RPMI7951 (cell line): ENCODE measurements around the gene KIRREL1. TPM values are rescaled to one million over a fixed set of nuclear protein-coding genes. Genes with fewer than 3 reads are reported as not detected.
A peak's percentile ranks its signal among the peaks of the same experiment; 100 is the strongest.

Experiments used
- DNase-seq: peaks from one replicate; pipeline ENCODE4 v3.0.0-alpha.2; 2012; ENCODE audit warnings: low read depth
- total RNA-seq: library from RNA; depleted of rRNA; stranded (reverse); fragments of >200 nt; shearing (Covaris generic); gene quantifications from 2 replicates; pipeline ENCODE4 v1.2.3, GENCODE V29; 2014

Gene KIRREL1
- total RNA-seq, 1 experiment from 2014 or later, result 77.3 TPM

DNA sequence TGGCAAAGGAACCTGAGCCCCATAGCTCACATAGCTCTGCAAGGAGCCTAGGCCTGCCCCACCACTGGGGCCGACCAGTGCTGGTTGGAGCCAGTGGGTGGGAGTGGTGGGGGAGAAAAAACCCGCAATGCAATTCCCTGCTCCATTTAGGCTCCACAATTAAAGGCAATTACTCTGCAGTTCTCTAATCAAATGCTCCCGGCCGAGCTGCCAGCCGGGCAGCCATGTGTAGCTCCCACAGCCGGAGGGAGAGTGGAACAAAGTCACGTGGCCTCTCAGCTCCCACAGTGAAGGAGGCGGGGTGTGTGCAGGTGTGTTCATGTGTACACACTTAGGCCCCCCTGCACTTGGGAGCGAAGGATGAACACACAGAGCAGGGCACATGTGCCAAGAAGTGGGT, 81.6 kb downstream of the KIRREL1 start:
- no peak for DNase-seq

DNA sequence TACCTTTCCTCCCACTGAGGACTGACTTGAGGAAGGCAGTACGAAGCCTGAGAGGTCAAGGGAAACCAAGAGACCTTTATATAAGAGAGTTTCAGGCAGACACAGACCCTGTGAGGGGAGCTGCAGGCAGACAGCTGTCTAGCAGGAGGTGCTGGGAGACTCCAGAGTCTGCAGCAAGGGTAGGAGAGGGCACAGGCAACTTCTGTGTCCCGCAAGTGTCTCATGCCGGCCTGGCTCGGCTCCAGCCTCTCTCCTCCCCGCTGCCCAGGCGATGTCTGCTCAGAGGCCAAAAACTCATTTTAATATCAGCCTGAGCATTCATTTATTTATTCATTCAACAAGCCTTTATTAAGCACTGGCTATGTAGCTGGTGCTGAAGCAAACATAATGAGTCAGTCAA, 83.0 kb downstream of the KIRREL1 start:
- DNase-seq, result no peak

GRCh38 chr1:158077411-158078256, 84.2 kb downstream of the KIRREL1 start:
- DNase-seq, result no peak

- no peak for DNase-seq
Observed at GRCh38 chr1:158078569-158079080, 85.2 kb downstream of the KIRREL1 start.

DNA sequence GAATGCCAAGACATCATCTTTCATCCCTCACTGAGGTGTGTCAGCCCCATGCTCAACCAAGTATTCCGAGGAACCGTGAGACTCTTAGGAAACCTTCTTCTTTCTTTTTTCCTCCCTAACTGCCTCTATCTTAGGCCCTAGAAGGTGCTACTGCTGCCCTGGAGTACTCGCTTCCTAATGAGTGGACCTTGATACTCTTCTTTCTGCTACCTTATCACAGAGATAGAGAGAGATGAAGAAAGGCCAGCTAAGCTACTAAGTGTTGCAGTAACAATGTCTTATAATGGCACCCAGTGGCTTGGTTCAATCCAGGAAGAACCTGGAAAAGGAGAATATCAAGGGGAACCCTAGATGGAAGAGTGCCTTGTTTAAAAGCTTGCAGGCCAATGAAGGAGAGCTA, 86.6 kb downstream of the KIRREL1 start:
- no peak for DNase-seq

DNA sequence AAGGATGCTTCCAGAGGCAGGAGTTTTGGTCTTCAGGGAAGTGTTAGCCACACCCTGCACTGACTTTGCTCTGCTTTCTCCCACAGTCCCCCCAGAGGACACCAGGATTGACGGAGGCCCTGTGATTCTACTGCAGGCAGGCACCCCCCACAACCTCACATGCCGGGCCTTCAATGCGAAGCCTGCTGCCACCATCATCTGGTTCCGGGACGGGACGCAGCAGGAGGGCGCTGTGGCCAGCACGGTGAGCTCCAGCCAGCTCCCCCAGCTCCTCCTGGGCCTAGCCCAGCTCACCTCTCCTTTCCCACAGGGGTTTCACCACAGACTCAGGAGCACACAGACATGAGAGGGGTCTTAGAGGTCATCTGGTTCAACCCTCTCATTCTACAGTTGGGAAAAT, 90.9 kb downstream of the KIRREL1 start:
- no peak for DNase-seq

DNA sequence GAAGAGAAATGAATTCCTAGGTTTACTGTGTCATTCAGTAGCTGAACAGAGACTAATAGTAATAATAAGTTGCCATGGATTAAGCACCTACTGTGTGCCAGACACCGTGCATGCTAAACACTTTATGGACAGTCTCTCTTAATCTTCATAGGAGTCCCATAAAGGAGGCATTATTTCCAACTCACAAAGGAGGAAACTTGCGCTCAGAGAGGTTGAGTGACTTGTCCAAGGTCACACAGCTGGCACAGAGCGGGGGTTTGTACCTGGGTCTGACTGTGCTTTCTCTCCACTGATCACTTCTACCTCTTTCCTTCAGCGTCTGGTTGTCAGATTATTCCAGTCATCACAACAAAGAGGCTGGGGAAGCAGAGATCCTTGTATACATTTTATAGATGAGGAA, 91.3 kb downstream of the KIRREL1 start:
- no peak for DNase-seq

GRCh38 chr1:158087320-158087927, 94.0 kb downstream of the KIRREL1 start:
- DNase-seq, result peak; percentile 67

GRCh38 chr1:158089476-158089875, 96.0 kb downstream of the KIRREL1 start:
- no peak for DNase-seq

GRCh38 chr1:158089925-158090637, 96.6 kb downstream of the KIRREL1 start:
- DNase-seq, result no peak

DNA sequence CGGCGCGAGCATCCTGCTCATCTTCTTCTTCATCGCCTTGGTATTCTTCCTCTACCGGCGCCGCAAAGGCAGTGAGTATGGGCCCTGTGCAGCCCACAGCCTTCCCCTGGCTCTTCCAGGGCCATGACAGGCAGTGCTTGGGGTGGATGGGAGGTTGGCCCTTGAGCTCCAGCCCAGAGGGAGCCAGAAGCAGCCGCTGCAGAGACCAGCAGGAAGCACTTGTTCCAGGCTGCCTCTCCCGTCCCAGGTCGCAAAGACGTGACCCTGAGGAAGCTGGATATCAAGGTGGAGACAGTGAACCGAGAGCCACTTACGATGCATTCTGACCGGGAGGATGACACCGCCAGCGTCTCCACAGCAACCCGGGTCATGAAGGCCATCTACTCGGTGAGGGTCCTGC, 99.9 kb downstream of the KIRREL1 start:
- DNase-seq, result no peak

DNA sequence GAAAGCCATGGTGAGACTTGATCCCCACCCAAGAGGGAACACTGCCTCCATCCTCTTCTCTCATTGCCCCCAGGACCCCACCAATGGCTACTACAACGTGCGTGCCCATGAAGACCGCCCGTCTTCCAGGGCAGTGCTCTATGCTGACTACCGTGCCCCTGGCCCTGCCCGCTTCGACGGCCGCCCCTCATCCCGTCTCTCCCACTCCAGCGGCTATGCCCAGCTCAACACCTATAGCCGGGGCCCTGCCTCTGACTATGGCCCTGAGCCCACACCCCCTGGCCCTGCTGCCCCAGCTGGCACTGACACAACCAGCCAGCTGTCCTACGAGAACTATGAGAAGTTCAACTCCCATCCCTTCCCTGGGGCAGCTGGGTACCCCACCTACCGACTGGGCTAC, 101.1 kb downstream of the KIRREL1 start:
- no peak for DNase-seq

DNA sequence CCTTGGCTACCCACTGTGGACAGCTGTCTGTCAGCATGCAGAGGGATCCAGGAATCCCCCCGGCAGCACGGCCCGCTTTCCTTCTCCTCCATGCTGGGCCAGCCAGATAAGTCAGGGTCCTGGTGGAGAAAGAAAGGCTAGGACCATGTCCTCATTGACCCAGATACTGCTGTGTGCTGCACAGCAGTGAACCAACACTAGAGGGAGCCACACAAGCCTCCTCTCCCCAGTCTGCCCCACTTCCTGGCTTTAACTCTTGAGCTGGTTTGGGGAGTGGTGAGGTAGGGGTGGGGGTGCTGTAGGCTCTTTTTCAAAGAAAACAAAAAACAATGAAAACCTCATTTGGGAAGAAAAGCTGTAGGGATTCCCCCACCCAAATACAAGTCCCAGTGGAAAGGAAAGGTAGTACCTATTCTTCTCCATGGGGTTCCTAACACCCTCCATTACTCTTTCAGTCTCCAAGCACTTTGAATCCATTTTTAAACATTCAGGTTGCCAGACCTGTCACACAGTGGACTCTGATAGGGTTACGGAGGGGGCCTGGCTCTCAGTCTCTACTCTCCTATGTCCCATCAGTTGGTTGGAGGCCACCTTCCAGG, 102.4 kb downstream of the KIRREL1 start:
- peak; percentile 32 for DNase-seq

- DNase-seq, result no peak
Observed at GRCh38 chr1:158098256-158098655, 104.8 kb downstream of the KIRREL1 start.

- no peak for DNase-seq
Observed at GRCh38 chr1:158099185-158099584, 105.7 kb downstream of the KIRREL1 start.

- no peak for DNase-seq
Observed at GRCh38 chr1:158100498-158100897, 107.1 kb downstream of the KIRREL1 start.

- DNase-seq, result no peak
Observed at GRCh38 chr1:158101455-158101854, 108.0 kb downstream of the KIRREL1 start.

GRCh38 chr1:158101927-158102326, 108.5 kb downstream of the KIRREL1 start:
- DNase-seq, result peak; percentile 70

GRCh38 chr1:158102881-158103674, 109.6 kb downstream of the KIRREL1 start:
- no peak for DNase-seq

- DNase-seq, result no peak
Observed at GRCh38 chr1:158103861-158104522, 110.5 kb downstream of the KIRREL1 start.

DNA sequence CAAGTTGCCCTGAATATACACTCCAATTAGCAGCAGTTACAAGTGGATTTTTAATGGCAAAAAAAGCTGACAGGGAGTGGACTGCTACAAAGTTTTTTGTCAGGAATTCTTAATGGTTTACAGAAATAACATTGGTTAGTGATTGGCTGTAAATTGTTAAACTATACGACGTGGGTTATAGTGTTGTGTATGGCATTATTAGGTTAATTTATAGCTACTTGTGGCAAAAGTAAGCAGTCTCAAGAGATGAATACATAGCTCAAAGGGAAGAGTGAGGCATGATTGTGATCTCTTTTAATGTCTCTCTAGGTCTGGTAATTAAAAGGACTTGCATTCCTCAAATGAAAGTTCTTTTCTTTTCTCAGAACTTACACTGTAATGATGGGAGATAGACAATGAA, 111.4 kb downstream of the KIRREL1 start:
- no peak for DNase-seq
